Transverse colon (tissue), 4 donors: Measurements from ENCODE around the gene HOTAIR. TPM values are rescaled to one million over a fixed set of nuclear protein-coding genes. Genes with fewer than 3 reads are reported as not detected.

Experiments used
- DNase-seq: peaks from one replicate; pipeline ENCODE4 v3.0.0-alpha.2; 2019
- H3K27ac ChIP-seq, 4 donors: fragments of 200-600 bp; sonication (generic); 2 replicates each; pipeline ENCODE4 v1.5.1; 2016 to 2018; ENCODE audit warnings: inconsistent platforms in 4 of 4
- H3K27me3 ChIP-seq: fragments of 200-600 bp; sonication (generic); 2 replicates; pipeline ENCODE4 v1.5.1; 2017; ENCODE audit warnings: inconsistent platforms
- H3K36me3 ChIP-seq, 4 donors: fragments of 200-600 bp; sonication (generic); 2 replicates each; pipeline ENCODE4 v1.5.1; 2017 to 2019; ENCODE audit warnings: inconsistent platforms in 4 of 4
- H3K4me1 ChIP-seq, 4 donors: fragments of 200-600 bp; sonication (generic); 2 replicates each; pipeline ENCODE4 v1.5.1; 2017 to 2020; ENCODE audit warnings: inconsistent platforms in 4 of 4
- H3K4me3 ChIP-seq, 4 donors: fragments of 200-600 bp; sonication (generic); 1 replicate in 1 of 4; 2 replicates in 3 of 4; pipeline versions ENCODE4 v1.5.1 to v1.6.1; 2017 to 2019; ENCODE audit warnings: inconsistent platforms in 4 of 4
- H3K9me3 ChIP-seq, 2 donors: fragments of 200-600 bp; sonication (generic); 2 replicates each; pipeline ENCODE4 v1.5.1; 2017 to 2019; ENCODE audit warnings: inconsistent platforms in 2 of 2
- EP300 ChIP-seq: sonication (generic); formaldehyde crosslinking; IDR thresholded peaks from one replicate; pipeline ENCODE4 v1.6.1; 2017; ENCODE audit warnings: antibody characterized with exemption, low read depth
- POLR2A ChIP-seq: fragments of 450-650 bp; IDR thresholded peaks from one replicate; pipeline ENCODE4 v1.6.1; 2016; ENCODE audit warnings: antibody characterized with exemption, mild to moderate bottlenecking, moderate library complexity
- POLR2AphosphoS5 ChIP-seq, 3 donors: sonication (generic); formaldehyde crosslinking; IDR thresholded peaks; one replicate each; pipeline ENCODE4 v1.6.1; 2016; ENCODE audit warnings: antibody characterized with exemption in 3 of 3
- WGBS, 2 donors: methylation state at CpG; one replicate each; pipeline ENCODE4 v1.1.5; 2018; ENCODE audit warnings: low coverage in 1 of 2; 5-methylcytosine and 5-hydroxymethylcytosine counted together
- in situ Hi-C, 4 donors: fragments of 200-750 bp; cut with MboI; loops; one replicate each; pipeline versions ENCODE4 v1.15.0 to v1.15.1; 2017; ENCODE audit warnings: low sequenced_read_pairs in 3 of 4, low pct_ligation_motif_present in 1 of 4, low pct_unique_long_range_greater_than_20kb in 1 of 4
- intact Hi-C: fragments of 100-400 bp; cut with DNase I; formaldehyde crosslinking; loops from one replicate; pipeline ENCODE4 v1.15.1; 2023; ENCODE audit warnings: low total_unique reads
- total RNA-seq, 4 donors: library from RNA; depleted of rRNA; stranded (reverse); fragments of >200 nt; gene quantifications; one replicate each; pipeline ENCODE4 v1.1.0, GENCODE V29; 2016
- TF ChIP-seq, protein P1 (sequence below), 5 experiments: fragments of 200-600 bp in 3 of 5; fragments of 450-650 bp in 2 of 5; sonication (generic) in 3 of 5; IDR thresholded peaks; 1 replicate in 2 of 5; 2 replicates in 3 of 5; pipeline ENCODE4 v1.5.1; 2016 to 2017; ENCODE audit warnings: antibody characterized with exemption in 5 of 5, inconsistent platforms in 3 of 5, mild to moderate bottlenecking in 2 of 5, moderate library complexity in 1 of 5

Gene HOTAIR
- total RNA-seq, 4 donors from 2014 or later: not detected

GRCh38 chr12:53964315-53964713 is 10.4 kb downstream of the HOTAIR start:
- Histone ChIP-seq H3K27ac (no peak overlapping the region), H3K9me3 (no peaks in the 10 kb centered on the region), H3K4me3 (no peak overlapping the region), H3K36me3 (no peaks in the 10 kb centered on the region), H3K27me3 (peaks cover 100% of the 10 kb centered on the region), H3K4me1 (peaks cover 0 to 22% (median 6%) of the 10 kb centered on the region in 4 donors)
- no peak for DNase-seq
- 0 to 14% methylated on average over 1 to 2 of the region's 2 CpGs for WGBS, 2 donors
- in situ Hi-C loops (no loop called here), intact Hi-C loops (no loop called here)
- TF ChIP-seq POLR2AphosphoS5 (IDR thresholded peaks at IDR 0.05) (no peak), POLR2A (no peak), EP300 (no peak)
- TF ChIP-seq, protein P1, sequence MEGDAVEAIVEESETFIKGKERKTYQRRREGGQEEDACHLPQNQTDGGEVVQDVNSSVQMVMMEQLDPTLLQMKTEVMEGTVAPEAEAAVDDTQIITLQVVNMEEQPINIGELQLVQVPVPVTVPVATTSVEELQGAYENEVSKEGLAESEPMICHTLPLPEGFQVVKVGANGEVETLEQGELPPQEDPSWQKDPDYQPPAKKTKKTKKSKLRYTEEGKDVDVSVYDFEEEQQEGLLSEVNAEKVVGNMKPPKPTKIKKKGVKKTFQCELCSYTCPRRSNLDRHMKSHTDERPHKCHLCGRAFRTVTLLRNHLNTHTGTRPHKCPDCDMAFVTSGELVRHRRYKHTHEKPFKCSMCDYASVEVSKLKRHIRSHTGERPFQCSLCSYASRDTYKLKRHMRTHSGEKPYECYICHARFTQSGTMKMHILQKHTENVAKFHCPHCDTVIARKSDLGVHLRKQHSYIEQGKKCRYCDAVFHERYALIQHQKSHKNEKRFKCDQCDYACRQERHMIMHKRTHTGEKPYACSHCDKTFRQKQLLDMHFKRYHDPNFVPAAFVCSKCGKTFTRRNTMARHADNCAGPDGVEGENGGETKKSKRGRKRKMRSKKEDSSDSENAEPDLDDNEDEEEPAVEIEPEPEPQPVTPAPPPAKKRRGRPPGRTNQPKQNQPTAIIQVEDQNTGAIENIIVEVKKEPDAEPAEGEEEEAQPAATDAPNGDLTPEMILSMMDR (IDR thresholded peaks at IDR 0.05): no peak

DNA sequence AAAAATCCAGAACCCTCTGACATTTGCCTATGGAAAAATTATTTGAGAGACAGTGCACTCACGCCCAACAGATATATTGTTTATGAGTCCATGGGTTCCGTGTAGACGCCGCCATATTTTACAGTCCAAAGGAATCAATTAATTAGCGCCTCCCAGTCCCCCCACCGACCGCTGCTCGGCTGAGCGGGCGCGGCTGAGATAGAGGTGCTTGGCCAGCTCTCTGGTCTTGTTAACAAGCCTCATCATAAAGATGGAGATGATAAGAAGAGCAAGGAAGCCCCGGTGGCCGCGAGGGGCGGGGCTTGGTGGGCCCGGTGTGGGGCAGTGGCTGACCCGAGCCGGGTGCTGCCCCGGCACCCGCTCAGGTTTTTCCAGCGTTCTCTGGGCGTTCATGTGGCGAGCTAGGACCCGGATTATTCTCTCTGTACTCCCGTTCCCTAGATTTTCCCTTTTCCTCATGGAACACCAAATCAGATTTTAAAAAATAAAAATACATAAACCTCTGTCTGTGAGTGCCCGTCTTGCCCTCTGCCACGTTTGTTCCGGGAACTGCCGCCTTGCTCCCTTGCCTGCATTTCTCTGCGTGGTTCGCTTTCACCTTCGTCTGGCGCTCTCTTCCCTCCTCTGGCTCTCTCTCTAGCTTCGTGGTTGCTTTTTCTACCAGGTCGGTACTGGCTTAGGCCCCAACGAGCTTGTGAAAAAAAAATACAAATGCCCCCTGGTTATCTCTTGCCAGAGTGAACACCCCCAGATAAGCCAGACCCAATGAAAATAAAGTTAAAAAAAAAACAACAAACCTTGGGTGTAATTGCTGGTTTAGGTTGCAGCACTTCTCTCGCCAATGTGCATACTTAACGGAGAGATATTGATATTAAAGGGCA is 11.1 kb downstream of the HOTAIR start:
- Histone ChIP-seq H3K36me3 (no peaks in the 10 kb centered on the region), H3K27me3 (peaks cover 100% of the 10 kb centered on the region), H3K9me3 (no peaks in the 10 kb centered on the region), H3K4me3 (no peak overlapping the region), H3K4me1 (peaks cover 0 to 22% (median 6%) of the 10 kb centered on the region in 4 donors), H3K27ac (no peak overlapping the region)
- WGBS, 2 donors: 14 to 25% methylated on average over 10 to 38 of the region's 38 CpGs
- intact Hi-C loops: no loop called here
- no peak for TF ChIP-seq EP300
- TF ChIP-seq POLR2A: no peak
- TF ChIP-seq, protein P1 (IDR thresholded peaks at IDR 0.05): no peak
- no peak for TF ChIP-seq POLR2AphosphoS5 (IDR thresholded peaks at IDR 0.05)
- DNase-seq: no peak
- in situ Hi-C loops: no loop called here

DNA sequence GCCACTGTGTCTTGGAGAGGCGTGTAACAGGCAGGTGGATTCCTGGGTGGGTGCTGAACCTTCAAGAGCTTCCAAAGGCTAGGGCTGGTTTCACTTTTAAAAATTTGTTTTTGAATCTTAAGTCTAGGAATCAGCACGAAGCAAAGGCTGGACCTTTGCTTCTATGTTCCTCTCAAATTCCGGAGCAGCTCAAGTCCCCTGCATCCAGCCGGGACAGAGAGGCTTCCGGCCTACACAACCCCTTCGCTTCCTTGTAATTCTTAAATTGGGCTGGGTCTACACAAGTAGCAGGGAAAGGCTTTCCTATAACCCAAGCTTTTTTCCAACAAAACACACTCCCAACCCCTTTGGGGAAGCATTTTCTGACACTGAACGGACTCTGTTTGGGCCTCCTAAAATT is 11.7 kb downstream of the HOTAIR start:
- WGBS, 2 donors: 48 to 71% methylated on average over 1 to 7 of the region's 7 CpGs
- no peak for TF ChIP-seq POLR2AphosphoS5 (IDR thresholded peaks at IDR 0.05)
- no peak for TF ChIP-seq EP300
- TF ChIP-seq POLR2A: no peak
- TF ChIP-seq, protein P1 (IDR thresholded peaks at IDR 0.05): no peak
- H3K36me3 ChIP-seq: no peaks in the 10 kb centered on the region
- no peak overlapping the region for H3K27ac ChIP-seq
- no peaks in the 10 kb centered on the region for H3K9me3 ChIP-seq
- no peak overlapping the region for H3K4me3 ChIP-seq
- H3K4me1 ChIP-seq: peaks cover 0 to 22% (median 6%) of the 10 kb centered on the region in 4 donors
- no peak for DNase-seq
- in situ Hi-C loops: no loop called here
- peaks cover 100% of the 10 kb centered on the region for H3K27me3 ChIP-seq
- intact Hi-C loops: no loop called here

- Histone ChIP-seq H3K27ac (no peak overlapping the region), H3K27me3 (peaks cover 100% of the 10 kb centered on the region), H3K9me3 (no peaks in the 10 kb centered on the region), H3K4me3 (no peak overlapping the region), H3K36me3 (no peaks in the 10 kb centered on the region), H3K4me1 (peaks cover 0 to 19% (median 3%) of the 10 kb centered on the region in 4 donors)
- intact Hi-C loops: no loop called here
- 16% methylated on average over 46 of the region's 72 CpGs; no CpG with 5 or more reads in 1 of the 2 donors for WGBS, 2 donors
- TF ChIP-seq POLR2A (no peak), EP300 (no peak), POLR2AphosphoS5 (IDR thresholded peaks at IDR 0.05) (no peak)
- TF ChIP-seq, protein P1 (IDR thresholded peaks at IDR 0.05): no peak
- DNase-seq: no peak
- in situ Hi-C loops: no loop called here
Observed at GRCh38 chr12:53961025-53961761, 13.6 kb downstream of the HOTAIR start.
